HG03520 (cell line): ENCODE results near the gene WDR55.
"Not testable (repeated sequence)": the region's sequence is repeated elsewhere in the genome, so short reads cannot be mapped to it uniquely, and the experiment has no call there.

Experiments used
- ATAC-seq: cut with Tn5 transposase; IDR thresholded peaks from one replicate; pipeline ENCODE4 v1.9.1; 2021; ENCODE audit warnings: mild to moderate bottlenecking, moderate library complexity; ENCODE audit not compliant: unreplicated experiment

WDR55 gene

GRCh38 chr5:140664359-140665119 is at the start of gene WDR55:
Gene WDR55 (plus strand): TSS chr5:140664904. CDS start chr5:140664913, 9 bp downstream.
- peak; percentile 96 for ATAC-seq

GRCh38 chr5:140622301-140622700 is 42.4 kb upstream of the WDR55 start:
- ATAC-seq = no peak

GRCh38 chr5:140623061-140623460 is 41.6 kb upstream of the WDR55 start:
- not testable (repeated sequence) for ATAC-seq

- ATAC-seq = not testable (repeated sequence)
Observed at GRCh38 chr5:140624886-140625285, 39.8 kb upstream of the WDR55 start.

GRCh38 chr5:140627972-140628371 is 36.7 kb upstream of the WDR55 start:
- ATAC-seq = no peak

- ATAC-seq = no peak
Observed at GRCh38 chr5:140628711-140629110, 36.0 kb upstream of the WDR55 start.

- ATAC-seq = no peak
Observed at GRCh38 chr5:140630292-140631035, 34.2 kb upstream of the WDR55 start.

- ATAC-seq = no peak
Observed at GRCh38 chr5:140631036-140631417, 33.7 kb upstream of the WDR55 start.

- peak; percentile 32 for ATAC-seq
Observed at GRCh38 chr5:140631831-140632365, 32.8 kb upstream of the WDR55 start.

- ATAC-seq = peak; percentile 49
Observed at GRCh38 chr5:140632366-140633020, 32.2 kb upstream of the WDR55 start.

- ATAC-seq = peak; percentile 16
Observed at GRCh38 chr5:140633021-140633471, 31.7 kb upstream of the WDR55 start, which contains the start of gene CD14. Gene CD14 (minus strand): TSS chr5:140633175. CDS start chr5:140633071, 104 bp downstream.

- ATAC-seq = no peak
Observed at GRCh38 chr5:140633501-140633900, 31.2 kb upstream of the WDR55 start.

GRCh38 chr5:140634103-140634502 is 30.6 kb upstream of the WDR55 start:
- no peak for ATAC-seq

- no peak for ATAC-seq
Observed at GRCh38 chr5:140635291-140636257, 29.1 kb upstream of the WDR55 start.

GRCh38 chr5:140637371-140638100 is 27.2 kb upstream of the WDR55 start:
- ATAC-seq = no peak

GRCh38 chr5:140638898-140639147 is 25.9 kb upstream of the WDR55 start:
- not testable (repeated sequence) for ATAC-seq

GRCh38 chr5:140639148-140639981 is 25.3 kb upstream of the WDR55 start, which contains the start of gene TMCO6:
Gene TMCO6 (plus strand): TSS chr5:140639451. CDS start chr5:140639528, 77 bp downstream.
- ATAC-seq = peak; percentile 93

- no peak for ATAC-seq
Observed at GRCh38 chr5:140641716-140642115, 23.0 kb upstream of the WDR55 start.

GRCh38 chr5:140642718-140643117 is 22.0 kb upstream of the WDR55 start:
- no peak for ATAC-seq
